Stimulated activated CD8-positive, alpha-beta memory T cell treated with anti-CD3 and anti-CD28 coated beads, Interleukin-15, amount 100 ng/mL, for 1 hour (primary cell): ENCODE measurements around the gene UBE2G1.
"Not testable (repeated sequence)": the region's sequence is repeated elsewhere in the genome, so short reads cannot be mapped to it uniquely, and the experiment has no call there.

ENCODE experiments used
- DNase-seq: peaks from one replicate; pipeline ENCODE4 v3.0.0-alpha.2; 2020; ENCODE audit warnings: low read depth

UBE2G1 gene

DNA sequence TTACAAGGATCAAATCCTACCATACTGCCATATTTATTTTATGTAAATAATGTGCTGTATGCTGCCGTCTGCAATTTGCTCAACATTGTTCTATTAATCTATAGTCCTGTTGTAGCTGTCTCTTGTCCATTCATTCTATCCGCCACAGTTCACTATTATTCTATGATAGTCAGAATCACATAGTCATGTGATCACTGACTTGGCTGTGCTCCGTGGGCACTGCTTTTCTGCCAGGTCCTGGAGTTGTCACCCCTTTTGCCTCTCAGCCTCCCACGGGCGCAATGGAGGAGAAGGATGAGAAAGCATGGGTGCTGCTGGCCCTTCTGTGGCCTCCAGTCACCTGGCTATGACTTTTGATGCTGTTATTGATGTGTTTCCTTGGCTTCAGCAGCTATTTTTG is 65.4 kb downstream of the UBE2G1 start:
- DNase-seq = no peak

DNA sequence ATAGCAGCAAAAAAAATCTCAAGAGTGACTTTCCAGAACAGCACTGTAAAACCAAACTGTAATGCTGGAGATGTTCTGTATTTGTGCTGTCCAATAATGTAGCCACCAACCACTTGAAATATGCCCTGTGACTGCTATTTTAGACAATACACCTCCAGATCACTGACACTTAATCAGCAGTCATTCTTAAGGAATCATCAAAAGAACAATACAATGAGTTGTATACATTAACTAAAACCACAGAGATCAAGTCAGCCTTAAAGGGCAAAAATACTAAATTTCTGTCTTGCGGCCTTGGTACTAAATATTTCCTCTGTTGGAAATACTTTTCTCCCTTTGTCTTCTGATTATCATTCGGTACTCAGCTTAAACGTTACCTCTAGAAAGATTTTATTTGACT is 69.1 kb downstream of the UBE2G1 start:
- no peak for DNase-seq

DNA sequence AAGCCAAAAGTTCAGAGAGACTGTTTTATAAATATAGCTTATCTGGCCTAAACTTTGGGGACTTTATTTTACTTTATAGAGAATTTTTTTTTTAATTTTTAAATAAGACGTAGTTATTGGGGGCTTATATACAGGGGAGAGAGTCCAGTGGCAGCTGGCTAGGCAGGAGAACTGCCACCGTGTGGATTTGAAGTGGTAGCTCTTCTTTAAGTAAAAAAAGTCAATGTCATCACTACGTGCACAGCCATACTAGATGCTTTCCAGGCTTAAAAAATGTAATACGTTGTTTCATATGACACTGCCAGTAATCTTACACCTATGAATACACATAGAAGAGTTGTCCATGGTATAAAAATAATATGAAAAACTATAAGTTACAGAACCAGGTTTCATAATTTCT is 70.8 kb downstream of the UBE2G1 start:
- DNase-seq = no peak

DNA sequence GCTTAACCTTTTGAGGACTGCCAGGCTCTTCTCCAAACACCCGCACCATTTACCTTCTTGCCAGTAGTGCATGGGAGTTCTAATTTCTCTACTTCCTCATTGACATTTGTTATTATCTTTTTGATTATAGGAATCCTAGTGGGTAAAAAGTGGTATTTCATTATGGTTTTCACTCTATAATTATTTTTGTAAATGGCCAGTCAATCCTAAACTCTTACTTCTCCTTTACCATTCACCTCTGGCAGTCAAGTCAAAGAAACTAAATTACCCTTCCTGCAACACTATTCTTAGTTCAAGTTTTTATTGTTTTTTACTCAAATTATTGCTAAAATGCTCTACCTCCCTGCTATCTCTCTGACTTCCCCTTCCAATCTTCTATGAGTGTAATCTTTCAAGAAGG is 72.9 kb downstream of the UBE2G1 start:
- DNase-seq = no peak

DNA sequence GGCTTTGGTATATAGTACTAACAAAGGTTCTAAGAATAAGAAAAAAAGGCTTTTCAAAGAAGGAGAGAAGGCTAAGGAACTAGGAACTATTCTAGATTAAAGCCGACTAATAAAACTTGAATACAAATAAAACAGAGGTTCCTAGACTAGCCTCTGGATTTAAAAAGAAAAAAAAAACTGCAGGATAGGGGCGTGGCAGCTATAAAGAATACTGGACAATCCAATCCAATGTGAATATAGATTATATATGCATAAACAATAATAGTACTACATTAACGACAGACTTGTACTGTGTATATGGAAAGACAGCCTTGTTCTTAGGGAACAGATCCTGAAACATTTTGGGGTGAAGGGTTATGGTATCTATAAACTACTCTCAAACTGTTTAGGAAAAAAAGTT is 78.8 kb downstream of the UBE2G1 start:
- DNase-seq = no peak

DNA sequence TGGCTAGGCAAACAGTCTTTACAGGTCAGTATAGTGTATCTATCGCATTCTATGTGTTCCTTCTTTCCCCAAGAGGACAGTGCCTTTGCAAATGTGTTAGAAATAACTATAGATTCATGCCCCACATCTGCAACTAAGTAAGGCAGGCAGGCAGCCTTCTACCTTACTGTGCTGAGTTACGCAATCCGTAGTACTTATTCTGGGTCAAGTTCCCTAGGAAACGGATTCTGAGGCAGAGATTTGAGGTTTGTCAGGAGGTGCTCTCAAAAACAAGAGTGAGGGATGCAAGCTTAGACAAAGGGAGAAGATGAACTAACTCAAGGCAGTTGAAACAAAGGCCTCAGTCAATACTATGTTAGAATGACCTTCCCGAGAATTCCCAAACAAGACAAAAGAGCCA is 90.0 kb downstream of the UBE2G1 start:
- no peak for DNase-seq

DNA sequence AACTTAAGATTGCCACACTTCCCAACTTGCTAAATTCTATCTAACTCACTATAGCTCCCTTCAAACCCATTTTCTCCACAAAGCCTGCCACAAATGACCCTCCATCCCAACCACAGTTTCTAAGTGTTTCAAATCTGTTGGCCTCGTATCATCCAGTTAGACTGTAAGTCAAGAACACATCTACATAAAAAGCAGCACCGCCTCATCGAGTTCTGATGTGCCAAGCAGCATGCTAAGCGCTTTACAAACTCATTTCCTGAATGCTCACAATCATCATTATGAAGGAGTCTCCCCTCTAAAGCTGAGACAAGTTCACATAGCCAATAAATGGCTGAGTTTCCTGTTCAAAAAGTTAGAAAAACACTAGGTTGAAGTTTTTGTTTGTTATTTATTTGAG is 93.5 kb downstream of the UBE2G1 start:
- DNase-seq = no peak

DNA sequence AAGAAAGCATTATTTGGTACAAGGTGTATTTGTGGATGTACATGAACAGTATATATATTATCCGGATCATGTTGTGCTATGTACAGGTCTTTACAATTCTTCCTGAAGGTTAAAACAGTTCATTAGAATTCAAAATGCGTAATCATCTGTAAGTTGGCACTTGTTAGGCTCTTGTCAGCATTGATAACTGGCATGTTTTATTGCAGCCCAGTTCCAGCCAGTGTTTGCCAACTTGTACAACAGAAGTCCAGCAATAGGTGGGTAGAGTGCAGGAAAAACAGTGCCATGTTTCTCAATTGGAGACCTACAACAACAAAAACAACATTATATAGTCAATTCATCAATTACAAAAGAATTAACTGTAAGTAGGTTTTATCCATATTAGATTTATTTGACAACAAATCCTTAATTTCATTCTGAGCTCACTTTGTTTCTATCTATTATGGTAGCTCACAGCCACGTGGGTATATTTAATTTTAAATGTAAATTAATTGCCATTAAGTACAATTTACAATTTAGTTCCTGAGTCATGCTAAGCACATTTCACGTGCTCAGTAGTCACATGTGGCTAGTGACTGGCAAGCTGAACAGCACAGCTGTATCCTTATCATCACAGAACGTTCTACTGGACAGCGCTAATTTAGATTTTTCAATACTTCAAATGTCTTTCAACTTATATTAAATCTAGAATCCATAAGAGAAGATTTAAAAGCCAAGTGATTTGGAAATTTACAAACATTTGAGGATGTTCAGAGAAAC is 94.1 kb downstream of the UBE2G1 start:
- no peak for DNase-seq

DNA sequence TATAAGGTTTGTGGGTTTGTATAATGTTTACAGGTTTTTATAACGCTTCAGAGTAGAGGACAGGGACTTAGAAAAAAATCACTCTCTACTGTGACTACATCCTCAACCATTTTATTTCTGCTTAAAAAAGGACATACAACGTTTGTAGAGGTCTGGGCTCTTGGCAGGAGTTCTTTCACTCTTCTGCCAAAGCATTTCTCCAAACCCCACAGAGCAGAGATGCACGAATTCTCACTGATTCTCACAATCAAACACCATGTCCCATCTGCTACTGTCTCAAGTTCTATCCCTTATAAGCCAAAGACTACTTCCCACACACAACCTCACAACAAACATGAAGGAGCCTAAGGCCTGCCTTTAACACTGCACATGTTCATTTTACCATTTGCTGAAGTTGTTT is 95.7 kb downstream of the UBE2G1 start:
- DNase-seq = no peak

DNA sequence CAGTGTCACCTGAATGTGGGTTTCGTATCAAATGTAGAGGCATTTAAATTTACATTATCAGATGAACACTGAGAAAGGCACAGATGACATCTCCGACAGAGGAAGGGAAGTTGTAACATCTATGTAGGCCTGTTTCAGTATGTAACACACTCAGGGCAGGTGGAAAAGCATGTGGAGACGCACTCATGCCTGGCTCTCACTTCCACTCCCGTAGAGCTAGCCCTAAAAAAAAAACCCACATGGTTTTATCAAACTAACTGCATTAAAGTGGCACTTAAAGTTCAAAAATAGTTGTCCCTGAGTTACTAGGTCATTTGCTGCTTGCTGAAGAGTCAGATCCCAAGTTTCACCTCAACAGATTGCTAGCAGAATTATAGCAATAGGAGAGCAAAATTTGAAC is 96.6 kb downstream of the UBE2G1 start:
- no peak for DNase-seq

DNA sequence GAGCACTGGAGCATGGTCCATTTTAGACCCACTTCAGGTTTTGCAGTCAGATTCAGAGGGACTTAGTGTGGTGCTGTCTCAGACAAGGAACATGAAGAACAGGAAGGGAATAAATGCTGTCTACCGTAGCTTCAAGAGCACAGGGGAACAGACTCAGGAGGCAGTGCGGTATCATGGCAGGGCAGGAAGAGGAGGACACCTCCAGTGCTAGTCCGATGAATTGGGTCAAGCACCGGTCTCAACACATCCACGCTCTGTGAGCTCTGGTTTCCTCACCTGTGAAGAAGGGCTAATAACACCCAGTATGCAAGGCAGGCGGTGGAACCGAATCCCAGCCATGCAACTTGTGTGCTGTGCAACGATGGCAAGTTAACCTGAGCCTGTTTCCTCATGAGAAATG is 99.1 kb downstream of the UBE2G1 start:
- no peak for DNase-seq

DNA sequence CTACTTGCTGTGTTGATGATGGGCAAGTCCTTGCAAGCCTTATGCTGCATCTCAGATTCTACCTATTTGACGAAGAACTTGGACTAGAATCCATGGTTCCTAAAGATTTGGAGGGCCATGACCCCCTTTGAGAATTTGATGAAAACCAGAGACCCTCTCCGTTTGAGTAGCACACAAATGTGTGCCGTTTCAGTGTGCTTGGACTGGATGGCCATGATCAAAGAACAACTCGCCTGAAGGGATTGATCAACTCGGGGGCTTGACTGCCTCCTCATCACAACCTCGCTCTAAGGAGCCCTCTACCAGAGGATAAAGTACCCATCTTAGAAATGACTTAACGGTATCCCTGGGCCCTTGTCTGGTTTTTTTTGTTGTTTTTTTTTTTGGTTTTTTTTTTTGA is 99.9 kb downstream of the UBE2G1 start:
- DNase-seq = no peak

DNA sequence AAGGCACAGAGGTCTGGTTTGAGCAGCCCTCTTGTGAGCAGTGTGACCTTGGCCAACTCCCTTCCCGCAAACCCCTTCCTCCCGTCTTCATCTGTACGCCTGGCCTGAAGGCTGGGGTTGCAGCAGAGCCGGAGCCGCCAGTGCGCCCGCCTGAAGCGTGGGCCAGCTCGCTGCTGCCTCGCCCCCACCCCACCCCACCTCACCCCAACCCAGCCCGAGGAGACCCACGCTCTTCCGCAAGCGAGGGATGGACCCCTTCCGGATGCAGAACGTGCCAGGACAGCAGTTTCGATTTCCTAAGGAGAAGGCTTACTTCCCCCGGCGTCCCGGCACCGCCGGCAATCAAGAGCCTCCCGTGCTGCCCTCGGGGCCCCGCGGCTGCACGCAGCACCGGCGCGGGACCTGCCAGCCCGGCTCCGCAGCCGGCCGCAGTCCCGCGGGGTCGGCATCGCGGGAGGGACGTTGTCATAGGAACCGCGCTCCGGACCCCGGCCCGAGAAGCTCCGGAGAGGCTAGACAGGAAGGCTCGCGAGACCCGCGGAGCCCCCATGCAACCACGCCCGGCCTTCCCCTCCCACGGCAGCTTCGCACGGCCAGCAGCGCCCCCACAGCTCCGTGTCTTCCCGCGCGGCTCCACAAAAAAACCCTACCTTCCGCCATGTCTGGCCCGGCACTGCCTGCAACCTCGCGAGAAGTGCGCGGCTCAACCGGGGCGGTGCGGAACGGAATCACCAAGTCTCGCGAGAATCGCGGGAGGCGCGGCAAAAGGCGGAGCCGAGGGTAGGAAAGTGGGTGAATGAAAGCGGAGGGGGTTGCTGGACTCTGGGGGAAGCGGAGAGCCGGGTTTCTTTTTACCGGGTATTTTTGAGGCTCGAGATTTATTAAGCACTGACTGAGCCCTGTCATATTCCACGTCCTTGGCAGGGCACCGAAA is 102.9 kb downstream of the UBE2G1 start, which contains the start of gene ANKFY1:
ANKFY1 (minus strand) TSS at position 698 of the 934 bp plus-strand sequence; CDS start at position 660, 38 bp downstream.
- DNase-seq = peak; percentile 97

DNA sequence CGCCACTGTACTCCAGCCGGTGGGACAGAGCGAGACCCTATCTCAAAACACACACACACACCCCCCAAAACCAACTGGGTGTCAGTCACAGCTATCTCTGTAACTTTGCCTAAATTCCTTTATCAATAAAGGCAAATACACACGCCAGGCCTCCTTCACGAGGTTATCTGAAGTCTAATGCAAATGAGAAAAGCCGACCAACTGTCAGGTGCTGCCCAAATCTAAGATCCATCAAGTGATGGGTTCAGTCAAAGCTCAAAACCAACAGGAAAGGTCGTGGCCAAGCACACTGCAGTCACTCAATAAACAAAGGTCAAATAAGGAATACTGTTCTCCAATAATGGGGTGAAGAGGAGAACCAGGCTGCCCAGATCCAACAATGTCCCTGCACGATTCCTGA is 103.8 kb downstream of the UBE2G1 start:
- no peak for DNase-seq

DNA sequence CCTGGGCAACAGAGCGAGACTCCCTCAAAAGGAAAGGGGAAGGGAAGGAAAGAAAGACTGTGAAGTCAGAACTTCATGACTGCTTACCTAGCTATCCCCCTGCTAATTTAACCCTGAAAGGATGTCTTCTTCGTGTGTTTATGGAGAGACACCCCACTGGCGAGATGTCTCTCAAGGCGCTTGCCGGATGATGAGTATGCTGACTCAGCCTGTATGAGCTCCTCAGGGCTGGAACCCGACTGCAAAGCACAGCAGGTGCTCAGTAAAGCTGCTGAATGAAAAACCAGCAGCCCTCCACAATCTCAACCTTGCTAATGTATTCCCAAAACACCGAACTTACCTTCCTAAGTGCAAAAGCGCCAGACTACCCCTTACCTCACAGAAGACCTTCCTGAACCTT is 105.0 kb downstream of the UBE2G1 start:
- DNase-seq = no peak

DNA sequence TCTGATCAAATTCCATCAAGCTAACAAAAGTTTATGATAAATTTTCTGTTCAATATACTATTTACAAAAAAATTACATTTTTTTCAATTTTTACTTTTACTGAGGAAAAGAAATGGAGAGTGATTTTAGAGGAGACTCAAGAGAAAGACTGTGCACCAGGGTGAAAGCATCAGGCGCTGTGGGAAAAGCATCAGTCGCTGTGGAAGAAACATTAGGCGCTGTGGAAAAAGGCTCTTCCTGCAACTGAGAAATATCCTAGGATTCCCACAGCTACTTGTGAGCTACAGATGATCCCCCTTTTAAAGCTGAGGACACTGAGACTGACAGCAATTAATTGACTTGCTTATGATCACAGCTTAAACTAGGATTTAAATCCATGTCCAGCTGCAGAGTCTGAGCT is 107.6 kb downstream of the UBE2G1 start:
- no peak for DNase-seq

DNA sequence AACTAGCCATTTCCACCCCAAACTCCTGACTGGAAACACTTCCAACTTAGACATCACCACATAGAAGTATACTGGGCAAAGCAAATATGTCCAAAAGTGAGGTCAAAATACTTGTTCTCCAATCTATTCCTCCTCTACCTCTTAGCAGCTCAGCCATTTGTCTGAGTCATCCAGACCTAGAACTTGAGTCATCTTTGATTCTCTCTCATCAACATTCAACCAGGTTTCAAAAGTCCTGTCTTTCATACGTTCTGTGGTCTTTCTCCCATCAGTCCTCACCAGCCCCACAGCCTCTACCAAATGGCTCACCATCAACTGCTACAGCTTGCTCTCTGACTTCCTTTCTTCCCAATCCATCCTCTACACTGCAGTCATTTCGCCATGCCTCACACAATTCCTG is 109.5 kb downstream of the UBE2G1 start:
- DNase-seq = no peak

DNA sequence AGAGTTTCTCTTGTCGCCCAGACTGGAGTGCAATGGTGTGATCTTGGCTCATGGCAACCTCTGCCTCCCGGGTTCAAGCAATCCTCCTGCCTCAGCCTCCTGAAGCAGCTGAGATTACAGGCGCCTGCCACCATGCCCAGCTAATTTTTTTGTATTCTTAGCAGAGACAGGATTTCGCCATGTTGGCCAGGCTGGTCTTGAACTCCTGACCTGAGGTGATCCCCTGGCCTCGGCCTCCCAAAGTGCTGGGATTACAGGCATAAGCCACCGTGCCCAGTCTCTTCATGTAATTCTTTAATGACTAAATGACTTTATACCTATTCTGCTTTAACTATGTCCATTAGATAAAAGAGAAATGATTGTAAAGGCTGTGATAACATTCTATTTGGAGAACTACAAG is 111.2 kb downstream of the UBE2G1 start:
- DNase-seq = not testable (repeated sequence)

DNA sequence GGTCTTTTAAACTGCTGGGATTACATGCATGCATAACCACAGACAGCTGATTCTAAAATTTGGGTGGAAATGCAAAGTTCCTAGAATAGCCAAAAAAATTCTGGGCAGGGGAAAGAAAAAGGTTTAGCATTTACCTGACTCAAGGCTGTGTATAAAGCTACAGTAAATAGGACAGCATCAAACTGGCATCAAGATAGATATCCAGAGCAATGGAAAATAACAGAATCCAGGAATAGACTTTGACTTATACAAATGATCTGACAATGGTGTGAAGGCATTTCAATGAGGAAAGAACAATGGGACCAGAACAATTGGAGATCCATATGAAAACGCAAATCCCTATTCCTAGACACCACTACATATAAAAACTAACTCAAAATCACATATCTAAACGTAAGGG is 115.6 kb downstream of the UBE2G1 start:
- no peak for DNase-seq

DNA sequence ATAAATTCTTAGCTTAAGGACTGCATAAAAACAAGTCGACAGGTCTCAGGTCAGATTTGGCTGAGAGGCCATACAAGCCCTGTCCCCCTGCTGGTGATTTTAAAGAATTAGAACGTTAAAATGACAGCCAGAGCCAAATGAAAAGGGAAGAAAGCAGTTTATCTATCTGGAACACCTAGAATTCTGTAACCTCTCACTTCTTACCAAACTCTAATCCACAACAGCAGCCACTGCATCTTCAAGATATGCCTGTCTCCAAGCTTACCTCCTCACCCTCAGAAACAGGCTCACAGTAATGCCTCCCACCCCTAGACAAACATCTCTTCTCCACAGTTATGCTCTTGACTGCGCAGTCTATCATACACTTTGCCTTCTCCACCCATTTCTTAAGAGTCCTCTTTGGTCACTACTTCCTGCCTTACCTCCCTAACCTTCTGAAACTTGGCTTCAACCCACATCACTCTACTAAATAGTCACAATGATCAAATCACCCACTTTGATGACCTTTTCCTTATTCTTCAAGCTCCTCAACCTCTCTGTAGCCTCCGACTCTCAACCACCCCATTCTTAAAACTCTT is 116.9 kb downstream of the UBE2G1 start:
- no peak for DNase-seq

DNA sequence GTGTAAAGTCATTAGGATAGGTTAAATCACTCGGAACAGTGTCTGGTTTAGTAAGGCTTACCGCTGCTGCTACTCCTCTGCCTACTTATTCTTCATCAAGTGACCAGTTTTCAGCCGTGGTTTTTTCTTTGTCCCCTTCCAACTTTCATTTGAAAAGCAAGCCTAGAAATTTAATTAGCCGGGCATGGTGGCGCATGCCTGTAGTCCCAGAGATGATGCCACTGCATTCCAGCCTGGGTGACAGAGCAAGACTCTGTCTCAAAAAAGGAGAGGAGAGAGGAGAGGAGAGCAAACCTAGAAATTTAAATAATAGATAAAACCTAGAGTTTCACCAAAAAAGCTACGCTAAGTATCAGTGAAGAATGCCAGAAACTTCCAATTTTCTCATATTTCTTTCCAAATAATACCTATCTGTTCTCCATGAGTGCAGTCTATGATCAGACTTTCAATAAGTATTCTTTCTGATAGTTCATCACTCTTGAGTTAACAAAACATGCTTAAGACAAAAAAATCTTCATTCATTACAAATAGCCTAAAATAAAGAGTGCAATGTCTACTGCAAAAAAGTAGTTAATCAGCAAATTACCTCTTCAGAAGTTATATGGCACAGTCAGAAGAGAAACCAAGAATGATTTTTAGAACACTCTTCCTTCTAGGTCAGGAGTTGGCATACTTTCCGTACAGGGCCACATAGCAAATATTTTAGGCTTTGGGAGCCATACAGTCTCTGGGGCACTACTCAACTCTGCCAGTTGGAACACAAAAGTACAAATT is 117.8 kb downstream of the UBE2G1 start:
- no peak for DNase-seq

DNA sequence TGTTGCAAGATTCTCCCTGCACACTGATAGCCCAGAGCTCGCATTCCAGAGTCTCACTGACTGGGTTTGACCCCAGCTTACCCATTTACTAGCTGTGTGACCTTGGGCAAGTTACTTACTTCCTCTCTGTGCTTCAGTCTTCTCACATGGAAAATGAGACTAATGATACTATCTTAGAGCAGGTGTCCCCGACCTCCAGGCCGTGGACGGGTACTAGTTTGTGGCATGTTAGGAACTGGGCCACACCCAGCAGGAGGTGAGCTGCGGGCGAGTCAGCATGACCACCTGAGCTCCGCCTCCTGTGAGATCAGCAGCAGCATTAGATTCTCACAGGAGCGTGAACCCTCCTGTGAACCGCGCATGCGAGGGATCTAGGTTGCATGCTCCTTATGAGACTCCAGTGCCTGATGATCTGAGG is 118.5 kb downstream of the UBE2G1 start:
- no peak for DNase-seq
